ENCODE measurements around the gene RGSL1.
"Not testable (repeated sequence)": the region's sequence is repeated elsewhere in the genome, so short reads cannot be mapped to it uniquely, and the experiment has no call there.

- TF ChIP-seq CTCF, POLR2A (IDR thresholded peaks at IDR 0.05): not testable (repeated sequence)
Observed at GRCh38 chr1:182528206-182528605, 78.3 kb downstream of the RGSL1 start.
